KBM-7 (cell line): ENCODE measurements around the gene CADPS.

ENCODE experiments used
- DNase-seq: peaks from one replicate; pipeline ENCODE4 v3.0.0-alpha.2; 2015
- in situ Hi-C: fragments of 300-500 bp; cut with MboI; formaldehyde crosslinking; loops from 2 replicates; pipeline ENCODE4 v1.14.3; 2020; ENCODE audit warnings: low sequenced_read_pairs, low pct_unique_long_range_greater_than_20kb, mixed read lengths

Gene CADPS

GRCh38 chr3:62503516-62503915 lies 371.7 kb downstream of the CADPS start:
- DNase-seq: no peak
- in situ Hi-C loops: no loop called here

- no peak for DNase-seq
- in situ Hi-C loops: no loop called here
Measured at GRCh38 chr3:62502315-62503300, 372.6 kb downstream of the CADPS start.

- no peak for DNase-seq
- in situ Hi-C loops: no loop called here
Measured at GRCh38 chr3:62501289-62501668, 373.9 kb downstream of the CADPS start.

- in situ Hi-C loops: no loop called here
- DNase-seq: no peak
Measured at GRCh38 chr3:62500556-62501288, 374.5 kb downstream of the CADPS start.

GRCh38 chr3:62497156-62497555 lies 378.1 kb downstream of the CADPS start:
- no peak for DNase-seq
- in situ Hi-C loops: no loop called here

- in situ Hi-C loops: no loop called here
- no peak for DNase-seq
Measured at GRCh38 chr3:62496503-62496902, 378.7 kb downstream of the CADPS start.

- DNase-seq: peak; percentile 2
- in situ Hi-C loops: no loop called here
Measured at GRCh38 chr3:62493109-62493801, 382.0 kb downstream of the CADPS start.

GRCh38 chr3:62482961-62483360 lies 392.3 kb downstream of the CADPS start:
- in situ Hi-C loops: no loop called here
- DNase-seq: no peak

- in situ Hi-C loops: no loop called here
Measured at GRCh38 chr3:62481962-62482361, 393.3 kb downstream of the CADPS start.

GRCh38 chr3:62480056-62480455 lies 395.2 kb downstream of the CADPS start:
- in situ Hi-C loops: no loop called here

More at GRCh38 chr3:62481962-62482361, 393.3 kb downstream of the CADPS start:
- no peak for DNase-seq

GRCh38 chr3:62479326-62479725 lies 395.9 kb downstream of the CADPS start:
- in situ Hi-C loops: no loop called here

More at GRCh38 chr3:62480056-62480455, 395.2 kb downstream of the CADPS start:
- DNase-seq: no peak

GRCh38 chr3:62475306-62475705 lies 399.9 kb downstream of the CADPS start:
- in situ Hi-C loops: no loop called here
- DNase-seq: no peak

More at GRCh38 chr3:62479326-62479725, 395.9 kb downstream of the CADPS start:
- no peak for DNase-seq

- in situ Hi-C loops: no loop called here
- no peak for DNase-seq
Measured at GRCh38 chr3:62467966-62468722, 407.1 kb downstream of the CADPS start.

GRCh38 chr3:62462788-62463187 lies 412.4 kb downstream of the CADPS start:
- no peak for DNase-seq
- in situ Hi-C loops: no loop called here

GRCh38 chr3:62462104-62462762 lies 413.0 kb downstream of the CADPS start:
- in situ Hi-C loops: no loop called here
- no peak for DNase-seq

GRCh38 chr3:62454916-62455315 lies 420.3 kb downstream of the CADPS start:
- in situ Hi-C loops: no loop called here
- no peak for DNase-seq

GRCh38 chr3:62453448-62453847 lies 421.8 kb downstream of the CADPS start:
- DNase-seq: no peak
- in situ Hi-C loops: no loop called here

GRCh38 chr3:62451211-62451887 lies 423.9 kb downstream of the CADPS start:
- in situ Hi-C loops: no loop called here

More at GRCh38 chr3:62451211-62451887, 423.9 kb downstream of the CADPS start:
- DNase-seq: no peak
